Upper lobe of left lung (tissue), 4 donors: Measurements from ENCODE around the gene SLC5A8.

ENCODE experiments used
- CTCF ChIP-seq, 6 experiments: fragments of 450-650 bp in 4 of 6; fragments of 200-600 bp in 2 of 6; sonication (generic) in 2 of 6; IDR thresholded peaks; one replicate each; pipeline ENCODE4 v1.5.1; 2016 to 2019; ENCODE audit warnings: antibody characterized with exemption in 6 of 6
- EP300 ChIP-seq, 4 donors: sonication (generic); formaldehyde crosslinking; IDR thresholded peaks; one replicate each; pipeline ENCODE4 v1.5.1; 2017; ENCODE audit warnings: antibody characterized with exemption in 4 of 4, control low read depth in 2 of 4
- POLR2AphosphoS5 ChIP-seq, 2 donors: sonication (generic); formaldehyde crosslinking; IDR thresholded peaks; one replicate each; pipeline ENCODE4 v1.5.1; 2017; ENCODE audit warnings: antibody characterized with exemption in 2 of 2

- TF ChIP-seq CTCF (IDR thresholded peaks at IDR 0.05), result no peak
- TF ChIP-seq POLR2AphosphoS5 (IDR thresholded peaks at IDR 0.05), result no peak
- TF ChIP-seq EP300 (IDR thresholded peaks at IDR 0.05), result no peak
These were observed 102.8 kb downstream of the SLC5A8 start for GRCh38 chr12:101107032-101107763.
